Measurements from ENCODE around the gene TMEM131.

DNA sequence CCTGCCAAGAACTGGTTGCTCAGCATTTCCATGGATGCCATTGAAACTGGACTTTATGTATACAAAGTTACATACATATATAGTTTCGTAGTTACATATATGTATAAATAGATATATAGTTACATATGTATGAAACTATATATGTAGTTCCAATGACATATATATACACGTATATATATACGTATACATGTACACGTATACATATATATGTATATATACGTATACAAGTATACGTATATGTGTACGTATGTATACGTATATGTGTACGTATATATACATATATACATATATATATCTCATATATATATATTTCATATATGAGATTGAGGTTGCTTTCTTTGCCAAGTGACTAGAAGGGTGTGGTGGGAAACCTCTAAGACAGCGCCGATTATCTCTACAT, 10.6 kb upstream of the TMEM131 start:
- no peak for TF ChIP-seq EZH2 (IDR thresholded peaks at IDR 0.05; ENCODE audit: borderline replicate concordance, low read depth, low read length, severe bottlenecking)
- TF ChIP-seq, protein P1, sequence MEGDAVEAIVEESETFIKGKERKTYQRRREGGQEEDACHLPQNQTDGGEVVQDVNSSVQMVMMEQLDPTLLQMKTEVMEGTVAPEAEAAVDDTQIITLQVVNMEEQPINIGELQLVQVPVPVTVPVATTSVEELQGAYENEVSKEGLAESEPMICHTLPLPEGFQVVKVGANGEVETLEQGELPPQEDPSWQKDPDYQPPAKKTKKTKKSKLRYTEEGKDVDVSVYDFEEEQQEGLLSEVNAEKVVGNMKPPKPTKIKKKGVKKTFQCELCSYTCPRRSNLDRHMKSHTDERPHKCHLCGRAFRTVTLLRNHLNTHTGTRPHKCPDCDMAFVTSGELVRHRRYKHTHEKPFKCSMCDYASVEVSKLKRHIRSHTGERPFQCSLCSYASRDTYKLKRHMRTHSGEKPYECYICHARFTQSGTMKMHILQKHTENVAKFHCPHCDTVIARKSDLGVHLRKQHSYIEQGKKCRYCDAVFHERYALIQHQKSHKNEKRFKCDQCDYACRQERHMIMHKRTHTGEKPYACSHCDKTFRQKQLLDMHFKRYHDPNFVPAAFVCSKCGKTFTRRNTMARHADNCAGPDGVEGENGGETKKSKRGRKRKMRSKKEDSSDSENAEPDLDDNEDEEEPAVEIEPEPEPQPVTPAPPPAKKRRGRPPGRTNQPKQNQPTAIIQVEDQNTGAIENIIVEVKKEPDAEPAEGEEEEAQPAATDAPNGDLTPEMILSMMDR (IDR thresholded peaks at IDR 0.05; ENCODE audit: borderline replicate concordance, extremely low read depth, low read length, poor library complexity, severe bottlenecking) = no peak

Measured in DND-41 (cell line).